Measurements from ENCODE around the gene TTYH3.

DNA sequence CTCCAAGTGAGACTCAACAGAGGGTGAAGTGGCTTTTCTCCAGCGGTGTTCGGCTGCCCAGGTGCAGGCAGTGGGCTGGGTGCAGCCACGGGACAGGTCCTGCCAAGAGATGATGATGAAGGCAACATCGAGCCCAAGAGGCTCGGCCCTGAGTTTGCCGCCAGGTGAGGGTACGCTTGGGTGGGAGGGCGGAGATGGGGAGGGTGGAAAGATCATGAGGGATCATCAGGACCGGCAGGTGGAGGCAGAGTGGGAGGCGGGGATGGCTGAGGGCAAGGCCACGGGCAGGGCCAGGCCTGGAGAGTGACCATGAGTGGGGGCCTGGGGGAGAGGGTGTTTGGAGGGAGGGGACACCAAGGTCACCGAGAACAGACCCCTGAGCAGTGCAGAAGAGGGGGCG, 38.4 kb downstream of the TTYH3 start:
- TF ChIP-seq, protein P1, sequence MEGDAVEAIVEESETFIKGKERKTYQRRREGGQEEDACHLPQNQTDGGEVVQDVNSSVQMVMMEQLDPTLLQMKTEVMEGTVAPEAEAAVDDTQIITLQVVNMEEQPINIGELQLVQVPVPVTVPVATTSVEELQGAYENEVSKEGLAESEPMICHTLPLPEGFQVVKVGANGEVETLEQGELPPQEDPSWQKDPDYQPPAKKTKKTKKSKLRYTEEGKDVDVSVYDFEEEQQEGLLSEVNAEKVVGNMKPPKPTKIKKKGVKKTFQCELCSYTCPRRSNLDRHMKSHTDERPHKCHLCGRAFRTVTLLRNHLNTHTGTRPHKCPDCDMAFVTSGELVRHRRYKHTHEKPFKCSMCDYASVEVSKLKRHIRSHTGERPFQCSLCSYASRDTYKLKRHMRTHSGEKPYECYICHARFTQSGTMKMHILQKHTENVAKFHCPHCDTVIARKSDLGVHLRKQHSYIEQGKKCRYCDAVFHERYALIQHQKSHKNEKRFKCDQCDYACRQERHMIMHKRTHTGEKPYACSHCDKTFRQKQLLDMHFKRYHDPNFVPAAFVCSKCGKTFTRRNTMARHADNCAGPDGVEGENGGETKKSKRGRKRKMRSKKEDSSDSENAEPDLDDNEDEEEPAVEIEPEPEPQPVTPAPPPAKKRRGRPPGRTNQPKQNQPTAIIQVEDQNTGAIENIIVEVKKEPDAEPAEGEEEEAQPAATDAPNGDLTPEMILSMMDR (conservative IDR thresholded peaks at IDR 0.05 in 1 of 2, IDR thresholded peaks at IDR 0.05 in 1 of 2; ENCODE audit: extremely low read depth in 1 of 2, insufficient read depth in 1 of 2, low read depth in 1 of 2, low read length in 2 of 2): no peak
- TF ChIP-seq EZH2 (IDR thresholded peaks at IDR 0.05; ENCODE audit: borderline replicate concordance, low read length): no peak

Data from mammary epithelial cell (primary cell).